Measurements from ENCODE around the gene COL23A1. TPM values are rescaled to one million over a fixed set of nuclear protein-coding genes. Genes with fewer than 3 reads are reported as not detected.

Gene COL23A1
- total and polyA plus RNA-seq, 2 donors (not counting 1 experiment from before 2014, with no cell fraction given) = not detected

DNA sequence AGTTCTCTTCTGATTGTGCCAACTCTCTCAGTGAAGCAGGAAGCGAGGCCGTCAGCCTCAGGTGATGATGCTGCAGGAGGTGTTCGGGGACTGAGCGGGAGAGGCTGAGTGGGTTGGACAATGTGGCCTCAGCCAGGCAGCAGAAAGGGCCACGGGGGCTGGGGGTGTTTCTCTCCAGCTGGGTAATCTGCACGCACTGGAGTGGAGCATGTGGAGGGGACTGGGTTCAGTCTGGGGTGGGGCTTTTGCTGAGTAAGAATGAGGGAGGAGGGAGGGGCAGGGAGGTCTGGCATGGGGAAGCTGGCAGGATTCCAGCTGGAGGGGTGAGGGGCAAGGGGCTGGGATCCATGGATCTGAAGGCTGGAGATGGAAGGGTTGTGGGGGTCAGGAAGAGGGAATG is 296.8 kb downstream of the COL23A1 start:
- no peak for DNase-seq (ENCODE audit: low read depth in 2 of 2)
- Histone ChIP-seq H3K36me3 (ENCODE audit: control insufficient read depth, insufficient read depth, low read length) (no peaks in the 10 kb centered on the region), H3K27ac (ENCODE audit: insufficient read depth, low read length) (no peak overlapping the region), H3K4me3 (replicated peaks in 1 of 4; ENCODE audit: control extremely low read depth in 1 of 4, insufficient read depth in 1 of 4, low read depth in 3 of 4, low read length in 4 of 4) (no peak overlapping the region), H2AFZ (ENCODE audit: low read length) (no peak overlapping the region), H3K4me2 (ENCODE audit: extremely low read depth, insufficient read depth, low read length) (no peak overlapping the region), H3K79me2 (ENCODE audit: control insufficient read depth, insufficient read depth, low read length) (no peaks in the 10 kb centered on the region), H3K4me1 (ENCODE audit: control insufficient read depth, extremely low read depth, insufficient read depth, low read length) (no peaks in the 10 kb centered on the region), H3K9me3 (ENCODE audit: control insufficient read depth, insufficient read depth, low read depth, low read length) (no peaks in the 10 kb centered on the region), H4K20me1 (ENCODE audit: control insufficient read depth, extremely low read depth, insufficient read depth, low read length) (no peaks in the 10 kb centered on the region), H3K27me3 (ENCODE audit: control insufficient read depth, insufficient read depth, low read length) (no peaks in the 10 kb centered on the region), H3K9ac (ENCODE audit: insufficient read depth, low read length) (no peak overlapping the region)
- no peak for TF ChIP-seq EZH2 (IDR thresholded peaks at IDR 0.05; ENCODE audit: low read length, missing control alignments)

DNA sequence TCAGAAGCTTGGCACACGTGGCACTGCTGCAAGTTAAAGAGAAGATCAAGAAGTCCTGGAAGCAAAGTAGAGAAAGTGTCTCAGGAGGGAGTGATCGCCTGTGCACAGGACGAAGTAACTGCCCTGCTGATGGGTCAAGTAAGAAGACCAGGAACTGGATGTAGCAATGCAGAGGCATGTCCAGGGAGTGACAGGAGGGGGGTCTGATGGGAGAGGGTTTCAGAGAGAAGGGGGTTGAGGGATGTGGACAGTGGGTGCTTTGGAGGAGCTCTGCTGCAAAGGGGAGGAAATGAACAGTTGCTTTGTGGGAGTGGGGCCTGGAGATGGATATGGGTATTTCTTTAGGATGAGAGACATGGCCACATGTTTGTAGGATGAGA is 297.4 kb downstream of the COL23A1 start:
- Histone ChIP-seq H3K9ac (ENCODE audit: insufficient read depth, low read length) (no peak overlapping the region), H3K4me1 (ENCODE audit: control insufficient read depth, extremely low read depth, insufficient read depth, low read length) (no peaks in the 10 kb centered on the region), H4K20me1 (ENCODE audit: control insufficient read depth, extremely low read depth, insufficient read depth, low read length) (no peaks in the 10 kb centered on the region), H3K9me3 (ENCODE audit: control insufficient read depth, insufficient read depth, low read depth, low read length) (no peaks in the 10 kb centered on the region), H3K36me3 (ENCODE audit: control insufficient read depth, insufficient read depth, low read length) (no peaks in the 10 kb centered on the region), H3K27ac (ENCODE audit: insufficient read depth, low read length) (no peak overlapping the region), H3K4me2 (ENCODE audit: extremely low read depth, insufficient read depth, low read length) (no peak overlapping the region), H3K27me3 (ENCODE audit: control insufficient read depth, insufficient read depth, low read length) (no peaks in the 10 kb centered on the region), H3K4me3 (replicated peaks in 1 of 4; ENCODE audit: control extremely low read depth in 1 of 4, insufficient read depth in 1 of 4, low read depth in 3 of 4, low read length in 4 of 4) (no peak overlapping the region), H2AFZ (ENCODE audit: low read length) (no peak overlapping the region), H3K79me2 (ENCODE audit: control insufficient read depth, insufficient read depth, low read length) (no peaks in the 10 kb centered on the region)
- DNase-seq (ENCODE audit: low read depth in 2 of 2) = no peak
- no peak for TF ChIP-seq EZH2 (IDR thresholded peaks at IDR 0.05; ENCODE audit: low read length, missing control alignments)
- TF ChIP-seq, protein P1, sequence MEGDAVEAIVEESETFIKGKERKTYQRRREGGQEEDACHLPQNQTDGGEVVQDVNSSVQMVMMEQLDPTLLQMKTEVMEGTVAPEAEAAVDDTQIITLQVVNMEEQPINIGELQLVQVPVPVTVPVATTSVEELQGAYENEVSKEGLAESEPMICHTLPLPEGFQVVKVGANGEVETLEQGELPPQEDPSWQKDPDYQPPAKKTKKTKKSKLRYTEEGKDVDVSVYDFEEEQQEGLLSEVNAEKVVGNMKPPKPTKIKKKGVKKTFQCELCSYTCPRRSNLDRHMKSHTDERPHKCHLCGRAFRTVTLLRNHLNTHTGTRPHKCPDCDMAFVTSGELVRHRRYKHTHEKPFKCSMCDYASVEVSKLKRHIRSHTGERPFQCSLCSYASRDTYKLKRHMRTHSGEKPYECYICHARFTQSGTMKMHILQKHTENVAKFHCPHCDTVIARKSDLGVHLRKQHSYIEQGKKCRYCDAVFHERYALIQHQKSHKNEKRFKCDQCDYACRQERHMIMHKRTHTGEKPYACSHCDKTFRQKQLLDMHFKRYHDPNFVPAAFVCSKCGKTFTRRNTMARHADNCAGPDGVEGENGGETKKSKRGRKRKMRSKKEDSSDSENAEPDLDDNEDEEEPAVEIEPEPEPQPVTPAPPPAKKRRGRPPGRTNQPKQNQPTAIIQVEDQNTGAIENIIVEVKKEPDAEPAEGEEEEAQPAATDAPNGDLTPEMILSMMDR (conservative IDR thresholded peaks at IDR 0.05 in 1 of 2, IDR thresholded peaks at IDR 0.05 in 1 of 2; ENCODE audit: low read depth in 1 of 2, low read length in 2 of 2) = no peak

DNA sequence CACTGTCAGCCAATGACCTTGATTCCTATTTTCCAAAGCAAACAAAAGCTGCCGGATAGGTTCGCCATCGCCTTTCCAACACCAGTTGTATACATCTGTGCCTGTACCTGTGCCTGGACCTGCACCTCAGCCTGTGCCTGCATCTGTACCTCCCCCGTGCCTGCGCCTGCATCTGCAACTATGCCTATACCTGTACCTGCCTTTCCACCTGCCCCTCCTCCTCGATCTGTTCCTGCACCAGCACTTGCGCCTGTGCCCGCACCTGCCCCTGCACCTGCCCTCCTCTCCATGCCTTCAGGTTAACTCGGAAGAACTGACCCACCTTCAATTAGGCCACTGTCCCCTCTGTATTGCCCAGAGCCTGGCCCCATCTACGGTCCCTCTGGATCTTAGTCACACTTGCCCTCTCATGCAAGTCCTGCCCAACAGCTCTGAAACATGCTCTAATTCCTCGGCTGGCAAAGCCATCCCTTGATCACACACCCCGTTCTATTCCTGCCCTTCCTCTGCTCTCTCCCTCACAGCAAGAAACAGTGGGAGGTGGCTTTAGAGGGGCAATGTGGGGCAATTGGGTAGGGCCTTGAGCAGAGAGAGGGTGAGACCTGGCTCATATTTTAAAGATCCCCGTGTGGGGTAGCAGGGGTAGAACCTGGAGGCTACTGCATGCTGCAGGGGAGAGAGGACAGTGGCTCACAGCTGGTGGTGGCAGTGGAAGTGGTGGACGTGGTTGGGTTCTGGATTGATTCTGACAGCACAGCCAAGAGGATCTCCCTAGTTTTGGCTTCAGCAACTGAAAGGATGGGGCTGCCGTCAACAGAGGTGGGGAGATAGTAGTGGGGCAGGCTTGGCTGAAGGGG is 298.0 kb downstream of the COL23A1 start:
- H3K9me3 ChIP-seq (ENCODE audit: control insufficient read depth, insufficient read depth, low read depth, low read length) = no peaks in the 10 kb centered on the region
- H3K27ac ChIP-seq (ENCODE audit: insufficient read depth, low read length) = no peak overlapping the region
- H2AFZ ChIP-seq (ENCODE audit: low read length) = no peak overlapping the region
- DNase-seq (ENCODE audit: low read depth in 2 of 2) = no peak
- H3K4me3 ChIP-seq (replicated peaks in 1 of 4; ENCODE audit: control extremely low read depth in 1 of 4, insufficient read depth in 1 of 4, low read depth in 3 of 4, low read length in 4 of 4) = no peak overlapping the region
- H3K4me1 ChIP-seq (ENCODE audit: control insufficient read depth, extremely low read depth, insufficient read depth, low read length) = no peaks in the 10 kb centered on the region
- H4K20me1 ChIP-seq (ENCODE audit: control insufficient read depth, extremely low read depth, insufficient read depth, low read length) = no peaks in the 10 kb centered on the region
- no peaks in the 10 kb centered on the region for H3K79me2 ChIP-seq (ENCODE audit: control insufficient read depth, insufficient read depth, low read length)
- no peak for TF ChIP-seq EZH2 (IDR thresholded peaks at IDR 0.05; ENCODE audit: low read length, missing control alignments)
- TF ChIP-seq, protein P1 (conservative IDR thresholded peaks at IDR 0.05 in 1 of 2, IDR thresholded peaks at IDR 0.05 in 1 of 2; ENCODE audit: low read depth in 1 of 2, low read length in 2 of 2) = no peak
- H3K36me3 ChIP-seq (ENCODE audit: control insufficient read depth, insufficient read depth, low read length) = no peaks in the 10 kb centered on the region
- no peak overlapping the region for H3K4me2 ChIP-seq (ENCODE audit: extremely low read depth, insufficient read depth, low read length)
- no peak overlapping the region for H3K9ac ChIP-seq (ENCODE audit: insufficient read depth, low read length)
- no peaks in the 10 kb centered on the region for H3K27me3 ChIP-seq (ENCODE audit: control insufficient read depth, insufficient read depth, low read length)

All from fibroblast of lung (primary cell).